AG04450 (cell line): ENCODE results near the gene FXYD5. TPM values are rescaled to one million over a fixed set of nuclear protein-coding genes. Genes with fewer than 3 reads are reported as not detected.
"Not testable (repeated sequence)": the region's sequence is repeated elsewhere in the genome, so short reads cannot be mapped to it uniquely, and the experiment has no call there.

Experiments
- CTCF ChIA-PET: fragments of 300-600, 350-600 bp; formaldehyde crosslinking; extraction: SDS; loops from one replicate; lab custom pipeline; 2022; ENCODE audit warnings: antibody characterized with exemption, inconsistent platforms; lab: Charles Lee
- POLR2A ChIA-PET: fragments of 350-600 bp; formaldehyde crosslinking; extraction: SDS; loops from one replicate; lab custom pipeline; 2021; ENCODE audit warnings: antibody characterized with exemption, inconsistent platforms; lab: Yijun Ruan, JAX
- DNase-seq: peaks from one replicate; pipeline ENCODE4 v3.0.0-alpha.2; 2011; ENCODE audit warnings: low read depth, low spot score
- H3K27ac ChIP-seq: one replicate; pipeline ENCODE4 v1.5.1; 2012; ENCODE audit warnings: low read depth, low read length, control low read depth
- H3K27me3 ChIP-seq: one replicate; pipeline ENCODE4 v1.6.0; 2012; ENCODE audit warnings: low read length; ENCODE audit not compliant: control insufficient read depth, insufficient read depth
- H3K4me3 ChIP-seq: 2 replicates; pipeline ENCODE4 v1.5.1; 2011; ENCODE audit warnings: mild to moderate bottlenecking, low read depth, low read length, control low read depth
- H3K9me3 ChIP-seq: 2 replicates; pipeline ENCODE4 v1.5.1; 2012; ENCODE audit warnings: low read length; ENCODE audit not compliant: control insufficient read depth, insufficient read depth
- CTCF ChIP-seq: IDR thresholded peaks from 2 replicates; pipeline ENCODE4 v1.5.1; 2011; ENCODE audit warnings: low read depth, low read length, control low read depth, inconsistent platforms
- polyA plus RNA-seq: library from polyadenylated mRNA; depleted of rRNA; stranded (reverse); fragments of >200 nt; gene quantifications from 2 replicates; pipeline ENCODE4 v1.2.3, GENCODE V29; 2011

The FXYD5 gene
- polyA plus RNA-seq, 1 experiment: 80.3 TPM

- H3K4me3 ChIP-seq: no peak overlapping the region
- POLR2A ChIA-PET: no interaction called here
- H3K27ac ChIP-seq: no peak overlapping the region
- no peak for TF ChIP-seq CTCF
- DNase-seq: no peak
- CTCF ChIA-PET: interaction anchor here (1.3 to 6.3 kb wide), 2 partner anchors 9 to 12 kb away, joined by 4 to 44 read pairs; partner anchors contain the start of gene LGI4
- H3K27me3 ChIP-seq: peaks cover 26% of the 10 kb centered on the region
- no peaks in the 10 kb centered on the region; the same call in 1 of the 2 replicates for H3K9me3 ChIP-seq
Measured at GRCh38 chr19:35126624-35126959, 27.9 kb upstream of the FXYD5 start.

GRCh38 chr19:35127871-35128270 is 26.7 kb upstream of the FXYD5 start:
- Histone ChIP-seq H3K27me3 (peaks cover 26% of the 10 kb centered on the region), H3K4me3 (no peak overlapping the region), H3K9me3 (no peaks in the 10 kb centered on the region; the same call in 1 of the 2 replicates), H3K27ac (no peak overlapping the region)
- ChIA-PET CTCF (interaction anchor here (0.8 to 1.3 kb wide), 2 partner anchors 8 to 60 kb away, joined by 3 read pairs; no protein-coding TSS in a partner anchor), POLR2A (no interaction called here)
- no peak for DNase-seq
- no peak for TF ChIP-seq CTCF

GRCh38 chr19:35128398-35129057 is 26.0 kb upstream of the FXYD5 start:
- peaks cover 26% of the 10 kb centered on the region for H3K27me3 ChIP-seq
- H3K27ac ChIP-seq: no peak overlapping the region
- DNase-seq: no peak
- H3K9me3 ChIP-seq: no peaks in the 10 kb centered on the region; the same call in 1 of the 2 replicates
- no peak overlapping the region for H3K4me3 ChIP-seq
- CTCF ChIA-PET: interaction anchor here (1.3 kb wide), 1 partner anchor 61 kb away, joined by 3 read pairs; no protein-coding TSS in a partner anchor
- TF ChIP-seq CTCF: no peak
- POLR2A ChIA-PET: no interaction called here

GRCh38 chr19:35129724-35130274 is 24.7 kb upstream of the FXYD5 start:
- POLR2A ChIA-PET, H3K27ac ChIP-seq, H3K4me3 ChIP-seq, H3K9me3 ChIP-seq, DNase-seq: not testable (repeated sequence)
- CTCF ChIA-PET: interaction anchor here (0.7 kb wide), 1 partner anchor 63 kb away, joined by 3 read pairs; no protein-coding TSS in a partner anchor
- H3K27me3 ChIP-seq: peaks cover 30% of the 10 kb centered on the region

GRCh38 chr19:35130761-35131720 is 23.5 kb upstream of the FXYD5 start:
- DNase-seq: no peak
- Histone ChIP-seq H3K27ac (no peak overlapping the region), H3K9me3 (no peaks in the 10 kb centered on the region; the same call in 1 of the 2 replicates), H3K4me3 (no peak overlapping the region), H3K27me3 (peaks cover 30% of the 10 kb centered on the region)
- ChIA-PET CTCF (interaction anchor here (0.7 kb wide), 1 partner anchor 65 kb away, joined by 3 read pairs; no protein-coding TSS in a partner anchor), POLR2A (no interaction called here)
- no peak for TF ChIP-seq CTCF
